Measurements from ENCODE around the gene FAM118A.

Gene FAM118A

GRCh38 chr22:45376703-45377102, 67.0 kb downstream of the FAM118A start:
- no peak for ATAC-seq
- DNase-seq, result no peak

- no peak for ATAC-seq
Measured at GRCh38 chr22:45381348-45381747, 71.6 kb downstream of the FAM118A start.

GRCh38 chr22:45389546-45389945, 79.8 kb downstream of the FAM118A start:
- DNase-seq, result no peak
- ATAC-seq, result no peak

More at GRCh38 chr22:45381348-45381747, 71.6 kb downstream of the FAM118A start:
- no peak for DNase-seq
